ENCODE results near the gene GLRA3. TPM values are rescaled to one million over a fixed set of nuclear protein-coding genes. Genes with fewer than 3 reads are reported as not detected.

The GLRA3 gene
- total and polyA plus RNA-seq, 10 of the 15 experiments (the other 5 are each of a cell fraction or from before 2014, with no cell fraction given): not detected

DNA sequence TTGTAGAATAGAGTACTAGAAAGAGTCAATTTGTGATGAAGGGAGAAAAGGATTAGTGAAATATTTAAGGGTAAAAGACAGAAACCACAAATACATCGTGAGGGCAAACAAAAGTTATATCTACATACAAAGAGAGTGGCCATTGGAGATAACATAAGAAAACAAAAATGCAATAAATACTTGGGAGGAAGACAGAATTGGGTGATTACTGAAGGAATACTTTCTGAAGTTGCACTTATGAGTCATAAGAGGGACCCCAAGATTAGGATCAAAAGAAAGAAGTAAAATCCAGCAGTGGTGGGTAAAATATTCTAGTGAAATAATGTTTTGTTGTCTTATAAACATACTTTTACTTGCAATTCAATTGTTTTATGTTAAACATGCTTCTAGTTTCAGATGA lies 53.7 kb downstream of the GLRA3 start (continued):
- TF ChIP-seq, protein P1, sequence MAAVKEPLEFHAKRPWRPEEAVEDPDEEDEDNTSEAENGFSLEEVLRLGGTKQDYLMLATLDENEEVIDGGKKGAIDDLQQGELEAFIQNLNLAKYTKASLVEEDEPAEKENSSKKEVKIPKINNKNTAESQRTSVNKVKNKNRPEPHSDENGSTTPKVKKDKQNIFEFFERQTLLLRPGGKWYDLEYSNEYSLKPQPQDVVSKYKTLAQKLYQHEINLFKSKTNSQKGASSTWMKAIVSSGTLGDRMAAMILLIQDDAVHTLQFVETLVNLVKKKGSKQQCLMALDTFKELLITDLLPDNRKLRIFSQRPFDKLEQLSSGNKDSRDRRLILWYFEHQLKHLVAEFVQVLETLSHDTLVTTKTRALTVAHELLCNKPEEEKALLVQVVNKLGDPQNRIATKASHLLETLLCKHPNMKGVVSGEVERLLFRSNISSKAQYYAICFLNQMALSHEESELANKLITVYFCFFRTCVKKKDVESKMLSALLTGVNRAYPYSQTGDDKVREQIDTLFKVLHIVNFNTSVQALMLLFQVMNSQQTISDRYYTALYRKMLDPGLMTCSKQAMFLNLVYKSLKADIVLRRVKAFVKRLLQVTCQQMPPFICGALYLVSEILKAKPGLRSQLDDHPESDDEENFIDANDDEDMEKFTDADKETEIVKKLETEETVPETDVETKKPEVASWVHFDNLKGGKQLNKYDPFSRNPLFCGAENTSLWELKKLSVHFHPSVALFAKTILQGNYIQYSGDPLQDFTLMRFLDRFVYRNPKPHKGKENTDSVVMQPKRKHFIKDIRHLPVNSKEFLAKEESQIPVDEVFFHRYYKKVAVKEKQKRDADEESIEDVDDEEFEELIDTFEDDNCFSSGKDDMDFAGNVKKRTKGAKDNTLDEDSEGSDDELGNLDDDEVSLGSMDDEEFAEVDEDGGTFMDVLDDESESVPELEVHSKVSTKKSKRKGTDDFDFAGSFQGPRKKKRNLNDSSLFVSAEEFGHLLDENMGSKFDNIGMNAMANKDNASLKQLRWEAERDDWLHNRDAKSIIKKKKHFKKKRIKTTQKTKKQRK (IDR thresholded peaks at IDR 0.05; ENCODE audit: low read depth, low read length): no peak
- TF ChIP-seq RB1 (IDR thresholded peaks at IDR 0.05; ENCODE audit: borderline replicate concordance): no peak
- TF ChIP-seq TCF7 (IDR thresholded peaks at IDR 0.05; ENCODE audit: borderline replicate concordance): no peak
- TF ChIP-seq ZBED1 (IDR thresholded peaks at IDR 0.05; ENCODE audit: borderline replicate concordance): no peak
- no peak for TF ChIP-seq PML (IDR thresholded peaks at IDR 0.05; ENCODE audit: low read length)
- TF ChIP-seq SMAD1 (IDR thresholded peaks at IDR 0.05; ENCODE audit: low read depth, partially characterized antibody): no peak
- TF ChIP-seq, protein P2, sequence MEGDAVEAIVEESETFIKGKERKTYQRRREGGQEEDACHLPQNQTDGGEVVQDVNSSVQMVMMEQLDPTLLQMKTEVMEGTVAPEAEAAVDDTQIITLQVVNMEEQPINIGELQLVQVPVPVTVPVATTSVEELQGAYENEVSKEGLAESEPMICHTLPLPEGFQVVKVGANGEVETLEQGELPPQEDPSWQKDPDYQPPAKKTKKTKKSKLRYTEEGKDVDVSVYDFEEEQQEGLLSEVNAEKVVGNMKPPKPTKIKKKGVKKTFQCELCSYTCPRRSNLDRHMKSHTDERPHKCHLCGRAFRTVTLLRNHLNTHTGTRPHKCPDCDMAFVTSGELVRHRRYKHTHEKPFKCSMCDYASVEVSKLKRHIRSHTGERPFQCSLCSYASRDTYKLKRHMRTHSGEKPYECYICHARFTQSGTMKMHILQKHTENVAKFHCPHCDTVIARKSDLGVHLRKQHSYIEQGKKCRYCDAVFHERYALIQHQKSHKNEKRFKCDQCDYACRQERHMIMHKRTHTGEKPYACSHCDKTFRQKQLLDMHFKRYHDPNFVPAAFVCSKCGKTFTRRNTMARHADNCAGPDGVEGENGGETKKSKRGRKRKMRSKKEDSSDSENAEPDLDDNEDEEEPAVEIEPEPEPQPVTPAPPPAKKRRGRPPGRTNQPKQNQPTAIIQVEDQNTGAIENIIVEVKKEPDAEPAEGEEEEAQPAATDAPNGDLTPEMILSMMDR (IDR thresholded peaks at IDR 0.05 in 2 of 3, conservative IDR thresholded peaks at IDR 0.05 in 1 of 3; ENCODE audit: control insufficient read depth in 2 of 3, extremely low read depth in 1 of 3, insufficient read depth in 1 of 3, low read depth in 3 of 3, low read length in 3 of 3): no peak
- no peak for TF ChIP-seq RAD51 (IDR thresholded peaks at IDR 0.05)
- TF ChIP-seq, protein P3, sequence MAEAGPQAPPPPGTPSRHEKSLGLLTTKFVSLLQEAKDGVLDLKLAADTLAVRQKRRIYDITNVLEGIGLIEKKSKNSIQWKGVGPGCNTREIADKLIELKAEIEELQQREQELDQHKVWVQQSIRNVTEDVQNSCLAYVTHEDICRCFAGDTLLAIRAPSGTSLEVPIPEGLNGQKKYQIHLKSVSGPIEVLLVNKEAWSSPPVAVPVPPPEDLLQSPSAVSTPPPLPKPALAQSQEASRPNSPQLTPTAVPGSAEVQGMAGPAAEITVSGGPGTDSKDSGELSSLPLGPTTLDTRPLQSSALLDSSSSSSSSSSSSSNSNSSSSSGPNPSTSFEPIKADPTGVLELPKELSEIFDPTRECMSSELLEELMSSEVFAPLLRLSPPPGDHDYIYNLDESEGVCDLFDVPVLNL (IDR thresholded peaks at IDR 0.05; ENCODE audit: low read depth, low read length): no peak
- TF ChIP-seq RCOR1 (conservative IDR thresholded peaks at IDR 0.05; ENCODE audit: low read depth, low read length): no peak
